Keratinocyte (primary cell): ENCODE measurements around the gene SLC26A5. TPM values are rescaled to one million over a fixed set of nuclear protein-coding genes. Genes with fewer than 3 reads are reported as not detected.

ENCODE experiments used
- DNase-seq: peaks from one replicate; pipeline ENCODE4 v3.0.0-alpha.2; 2011; ENCODE audit warnings: low read depth, missing footprints, low spot score
- FAIRE-seq: peaks from 2 replicates; lab custom pipeline; 2011; peaks lifted over from hg19 to GRCh38; lab: Jason Lieb, UNC
- H2AFZ ChIP-seq: 2 replicates; pipeline ENCODE4 v1.6.0; 2012; ENCODE audit warnings: low read length, control low read depth, inconsistent platforms; ENCODE audit not compliant: control insufficient read depth
- H3K27ac ChIP-seq: 2 replicates; pipeline ENCODE4 v1.5.1; 2011; ENCODE audit warnings: low read length; ENCODE audit not compliant: control insufficient read depth, insufficient read depth
- H3K27me3 ChIP-seq: 3 replicates; pipeline ENCODE4 v1.6.0; 2011; ENCODE audit warnings: low read length; ENCODE audit not compliant: control insufficient read depth, insufficient read depth; ENCODE audit errors: extremely low read depth
- H3K36me3 ChIP-seq, 2 experiments: 2 replicates in 1 of 2; 3 replicates in 1 of 2; pipeline ENCODE4 v1.5.1; 2011; ENCODE audit warnings: low read length in 2 of 2, mild to moderate bottlenecking in 1 of 2; ENCODE audit not compliant: control insufficient read depth in 2 of 2, insufficient read depth in 2 of 2; ENCODE audit errors: extremely low read depth in 1 of 2
- H3K4me1 ChIP-seq: 3 replicates; pipeline ENCODE4 v1.5.1; 2011; ENCODE audit warnings: low read length; ENCODE audit not compliant: control insufficient read depth, insufficient read depth; ENCODE audit errors: extremely low read depth
- H3K4me2 ChIP-seq: 3 replicates; pipeline ENCODE4 v1.6.0; 2011; ENCODE audit warnings: low read depth, low read length; ENCODE audit not compliant: control insufficient read depth, insufficient read depth; ENCODE audit errors: extremely low read depth
- H3K4me3 ChIP-seq, 3 experiments: fragments of 200-600 bp in 1 of 3; sonication (generic) in 1 of 3; 2 replicates in 2 of 3; 3 replicates in 1 of 3; pipeline ENCODE4 v1.5.1; 2011 to 2016; ENCODE audit warnings: low read length in 3 of 3, mild to moderate bottlenecking in 3 of 3, control low read depth in 2 of 3, inconsistent platforms in 1 of 3, low read depth in 1 of 3, mixed read lengths in 1 of 3, mixed run types in 1 of 3, moderate library complexity in 1 of 3; ENCODE audit not compliant: control insufficient read depth in 2 of 3, insufficient read depth in 2 of 3; ENCODE audit errors: extremely low read depth in 1 of 3
- H3K79me2 ChIP-seq: 2 replicates; pipeline ENCODE4 v1.6.0; 2012; ENCODE audit warnings: low read length; ENCODE audit not compliant: control insufficient read depth, insufficient read depth
- H3K9ac ChIP-seq: 3 replicates; pipeline ENCODE4 v1.6.0; 2011; ENCODE audit warnings: low read length; ENCODE audit not compliant: control insufficient read depth, insufficient read depth; ENCODE audit errors: extremely low read depth
- H3K9me1 ChIP-seq: 3 replicates; pipeline ENCODE4 v1.6.0; 2011; ENCODE audit warnings: low read length; ENCODE audit not compliant: control insufficient read depth, insufficient read depth; ENCODE audit errors: extremely low read depth
- H3K9me3 ChIP-seq: 2 replicates; pipeline ENCODE4 v1.5.1; 2012; ENCODE audit warnings: low read depth, low read length; ENCODE audit not compliant: control insufficient read depth
- H4K20me1 ChIP-seq: 3 replicates; pipeline ENCODE4 v1.6.0; 2011; ENCODE audit warnings: low read length; ENCODE audit not compliant: control insufficient read depth, insufficient read depth; ENCODE audit errors: extremely low read depth
- EZH2 ChIP-seq: IDR thresholded peaks from one replicate; pipeline ENCODE4 v1.6.1; 2012; ENCODE audit warnings: inconsistent platforms, mild to moderate bottlenecking, low read length, moderate library complexity
- dilution Hi-C: fragments of 300-500 bp; cut with MboI; formaldehyde crosslinking; loops from one replicate; pipeline ENCODE4 v1.7.0; 2020; ENCODE audit warnings: low sequenced_read_pairs; ENCODE audit not compliant: extremely low pct_ligation_motif_present
- polyA plus RNA-seq, 5 experiments: library from polyadenylated mRNA; depleted of rRNA in 3 of 5; stranded (reverse) in 3 of 5; stranded (forward) in 1 of 5; unstranded in 1 of 5; fragments of >200 nt; gene quantifications; 1 replicate in 1 of 5; 2 replicates in 3 of 5; 3 replicates in 1 of 5; pipeline versions ENCODE4 v1.2.1 to v1.2.3, GENCODE V29; 2011 to 2012; ENCODE audit warnings: missing spikeins in 2 of 5, low read depth in 1 of 5, low replicate concordance in 1 of 5
- TF ChIP-seq, protein P1 (sequence below), 3 experiments: IDR thresholded peaks in 1 of 3; conservative IDR thresholded peaks in 1 of 3; optimal IDR thresholded peaks in 1 of 3; 2 replicates in 2 of 3; 3 replicates in 1 of 3; pipeline versions ENCODE3 to v1.5.1; 2011; ENCODE audit warnings: low read length in 3 of 3, mild to moderate bottlenecking in 3 of 3, moderate library complexity in 2 of 3, control low read depth in 1 of 3, inconsistent platforms in 1 of 3; ENCODE audit not compliant: insufficient read depth in 2 of 3; ENCODE audit errors: extremely low read depth in 1 of 3

SLC26A5 gene
- polyA plus RNA-seq, 1 donor (not counting 4 experiments of a cell fraction or from before 2014, with no cell fraction given), result not detected

DNA sequence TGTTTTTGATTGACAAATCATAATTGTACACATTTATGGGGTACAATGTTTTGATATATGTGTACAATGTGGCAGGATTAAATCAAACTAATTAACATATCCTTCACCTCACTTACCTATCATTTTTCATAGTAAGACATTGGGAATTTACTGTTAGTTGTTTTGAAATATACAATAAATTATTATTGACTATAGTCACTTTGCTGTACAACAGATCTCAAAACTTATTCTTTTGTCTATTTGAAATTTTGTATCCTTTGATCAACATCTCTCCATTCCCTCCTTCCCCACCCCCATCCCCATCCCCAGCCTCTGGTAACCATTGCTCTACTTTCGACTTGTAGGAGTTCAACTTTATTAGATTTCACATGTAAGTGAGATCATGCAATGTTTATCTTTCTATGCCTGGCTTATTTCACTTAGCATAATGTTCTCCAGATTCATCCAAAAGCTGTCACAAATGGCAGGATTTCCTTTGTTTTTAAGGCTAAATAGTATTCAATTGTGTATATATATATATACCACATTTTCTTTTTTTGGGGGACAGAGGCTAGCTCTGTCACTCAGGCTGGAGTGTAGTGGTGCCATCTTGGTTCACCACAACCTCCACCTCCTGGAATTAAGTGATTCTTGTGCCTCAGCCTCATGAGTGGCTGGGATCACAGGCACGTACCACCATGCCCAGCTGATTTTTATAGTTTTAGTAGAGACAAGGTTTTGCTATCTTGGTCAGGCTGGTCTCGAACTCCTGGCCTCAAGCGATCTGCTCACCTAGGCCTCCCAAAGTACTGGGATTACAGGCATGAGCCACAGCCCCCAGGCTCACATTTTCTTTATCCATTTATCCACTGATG lies 23.3 kb upstream of the SLC26A5 start:
- Histone ChIP-seq H3K9me3 (no peaks in the 10 kb centered on the region), H3K4me3 (no peak overlapping the region), H3K27ac (no peak overlapping the region), H3K9ac (no peak overlapping the region), H3K9me1 (no peaks in the 10 kb centered on the region), H3K4me1 (no peaks in the 10 kb centered on the region), H2AFZ (no peak overlapping the region), H3K79me2 (no peaks in the 10 kb centered on the region), H3K27me3 (no peaks in the 10 kb centered on the region), H3K36me3 (no peaks in the 10 kb centered on the region), H3K4me2 (no peak overlapping the region), H4K20me1 (no peaks in the 10 kb centered on the region)
- DNase-seq, result no peak
- no peak for FAIRE-seq
- dilution Hi-C loops, result no loop called here
- TF ChIP-seq, protein P1, sequence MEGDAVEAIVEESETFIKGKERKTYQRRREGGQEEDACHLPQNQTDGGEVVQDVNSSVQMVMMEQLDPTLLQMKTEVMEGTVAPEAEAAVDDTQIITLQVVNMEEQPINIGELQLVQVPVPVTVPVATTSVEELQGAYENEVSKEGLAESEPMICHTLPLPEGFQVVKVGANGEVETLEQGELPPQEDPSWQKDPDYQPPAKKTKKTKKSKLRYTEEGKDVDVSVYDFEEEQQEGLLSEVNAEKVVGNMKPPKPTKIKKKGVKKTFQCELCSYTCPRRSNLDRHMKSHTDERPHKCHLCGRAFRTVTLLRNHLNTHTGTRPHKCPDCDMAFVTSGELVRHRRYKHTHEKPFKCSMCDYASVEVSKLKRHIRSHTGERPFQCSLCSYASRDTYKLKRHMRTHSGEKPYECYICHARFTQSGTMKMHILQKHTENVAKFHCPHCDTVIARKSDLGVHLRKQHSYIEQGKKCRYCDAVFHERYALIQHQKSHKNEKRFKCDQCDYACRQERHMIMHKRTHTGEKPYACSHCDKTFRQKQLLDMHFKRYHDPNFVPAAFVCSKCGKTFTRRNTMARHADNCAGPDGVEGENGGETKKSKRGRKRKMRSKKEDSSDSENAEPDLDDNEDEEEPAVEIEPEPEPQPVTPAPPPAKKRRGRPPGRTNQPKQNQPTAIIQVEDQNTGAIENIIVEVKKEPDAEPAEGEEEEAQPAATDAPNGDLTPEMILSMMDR (optimal IDR thresholded peaks at IDR 0.05 in 1 of 3, IDR thresholded peaks at IDR 0.05 in 1 of 3, conservative IDR thresholded peaks at IDR 0.05 in 1 of 3; ENCODE audit: extremely low read depth in 1 of 3, insufficient read depth in 2 of 3, low read length in 3 of 3), result no peak
- TF ChIP-seq EZH2, result no peak

DNA sequence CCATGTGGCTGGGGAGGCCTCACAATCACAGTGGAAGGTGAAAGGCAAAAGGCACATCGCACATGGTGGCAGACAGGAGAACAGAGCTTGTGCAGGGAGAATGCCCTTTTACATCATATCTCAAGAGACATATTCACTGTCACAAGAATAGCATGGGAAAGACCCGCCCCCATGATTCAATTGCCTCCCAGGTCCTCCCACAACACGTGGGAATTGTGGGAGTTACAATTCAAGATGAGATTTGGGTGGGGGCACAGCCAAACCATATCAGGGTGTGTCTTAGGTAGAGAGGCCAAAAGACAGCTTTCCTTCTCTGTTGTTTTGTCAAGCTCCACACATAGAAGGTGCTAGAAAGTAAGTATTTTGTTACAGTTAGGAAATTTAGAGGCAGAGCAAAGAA lies 20.8 kb upstream of the SLC26A5 start:
- Histone ChIP-seq H4K20me1 (no peaks in the 10 kb centered on the region), H3K36me3 (no peaks in the 10 kb centered on the region), H3K9me1 (no peaks in the 10 kb centered on the region), H2AFZ (no peak overlapping the region), H3K4me1 (no peaks in the 10 kb centered on the region), H3K9ac (no peak overlapping the region), H3K79me2 (no peaks in the 10 kb centered on the region), H3K4me3 (no peak overlapping the region), H3K27ac (no peak overlapping the region), H3K9me3 (no peaks in the 10 kb centered on the region), H3K27me3 (no peaks in the 10 kb centered on the region), H3K4me2 (no peak overlapping the region)
- dilution Hi-C loops, result no loop called here
- TF ChIP-seq, protein P1 (optimal IDR thresholded peaks at IDR 0.05 in 1 of 3, IDR thresholded peaks at IDR 0.05 in 1 of 3, conservative IDR thresholded peaks at IDR 0.05 in 1 of 3; ENCODE audit: extremely low read depth in 1 of 3, insufficient read depth in 2 of 3, low read length in 3 of 3), result no peak
- TF ChIP-seq EZH2, result no peak
- no peak for DNase-seq
- FAIRE-seq, result no peak
